ENCODE measurements around the gene FAM187B. TPM values are rescaled to one million over a fixed set of nuclear protein-coding genes. Genes with fewer than 3 reads are reported as not detected.

The FAM187B gene
- total and polyA plus RNA-seq, 4 donors = 0.20 to 0.28 TPM; not detected in 2

DNA sequence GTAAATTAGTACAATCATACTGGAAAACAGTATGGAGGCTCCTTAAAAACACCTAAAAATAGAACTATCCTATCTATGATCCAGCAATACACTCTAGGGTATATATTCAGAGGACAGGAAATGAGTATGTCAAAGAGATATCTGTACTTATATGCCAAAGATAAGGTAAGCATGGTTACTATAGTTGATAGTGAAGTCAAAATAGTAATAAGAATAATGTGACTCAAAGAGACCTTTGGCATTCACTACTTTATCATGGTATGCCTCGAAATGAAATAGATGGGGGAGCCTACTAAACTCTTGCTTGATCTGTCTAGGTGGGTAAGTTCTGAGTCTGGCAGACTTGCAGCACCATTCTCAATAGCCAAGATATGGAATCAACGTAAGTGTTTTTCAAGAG, 43.7 kb downstream of the FAM187B start:
- Histone ChIP-seq H3K36me3 (ENCODE audit: control insufficient read depth in 4 of 4, insufficient read depth in 4 of 4, low read length in 4 of 4) (no peaks in the 10 kb centered on the region), H3K4me3 (no peak overlapping the region), H3K4me1 (ENCODE audit: control insufficient read depth in 5 of 5, insufficient read depth in 5 of 5, low read length in 5 of 5) (no peaks in the 10 kb centered on the region), H3K9ac (ENCODE audit: insufficient read depth in 1 of 2, low read length in 2 of 2) (no peak overlapping the region), H3K27me3 (ENCODE audit: control insufficient read depth in 3 of 3, insufficient read depth in 3 of 3, low read length in 2 of 3) (no peaks in the 10 kb centered on the region), H3K27ac (ENCODE audit: low read depth in 1 of 2, low read length in 1 of 2) (no peak overlapping the region), H3K9me3 (ENCODE audit: control insufficient read depth in 4 of 4, insufficient read depth in 3 of 4, low read length in 3 of 4) (no peaks in the 10 kb centered on the region)
- ATAC-seq (ENCODE audit: insufficient read depth, low FRiP score) (no peak), DNase-seq (no peak)
- TF ChIP-seq, protein P1, sequence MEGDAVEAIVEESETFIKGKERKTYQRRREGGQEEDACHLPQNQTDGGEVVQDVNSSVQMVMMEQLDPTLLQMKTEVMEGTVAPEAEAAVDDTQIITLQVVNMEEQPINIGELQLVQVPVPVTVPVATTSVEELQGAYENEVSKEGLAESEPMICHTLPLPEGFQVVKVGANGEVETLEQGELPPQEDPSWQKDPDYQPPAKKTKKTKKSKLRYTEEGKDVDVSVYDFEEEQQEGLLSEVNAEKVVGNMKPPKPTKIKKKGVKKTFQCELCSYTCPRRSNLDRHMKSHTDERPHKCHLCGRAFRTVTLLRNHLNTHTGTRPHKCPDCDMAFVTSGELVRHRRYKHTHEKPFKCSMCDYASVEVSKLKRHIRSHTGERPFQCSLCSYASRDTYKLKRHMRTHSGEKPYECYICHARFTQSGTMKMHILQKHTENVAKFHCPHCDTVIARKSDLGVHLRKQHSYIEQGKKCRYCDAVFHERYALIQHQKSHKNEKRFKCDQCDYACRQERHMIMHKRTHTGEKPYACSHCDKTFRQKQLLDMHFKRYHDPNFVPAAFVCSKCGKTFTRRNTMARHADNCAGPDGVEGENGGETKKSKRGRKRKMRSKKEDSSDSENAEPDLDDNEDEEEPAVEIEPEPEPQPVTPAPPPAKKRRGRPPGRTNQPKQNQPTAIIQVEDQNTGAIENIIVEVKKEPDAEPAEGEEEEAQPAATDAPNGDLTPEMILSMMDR (IDR thresholded peaks at IDR 0.05; ENCODE audit: control extremely low read depth, extremely low read depth) = no peak
- WGBS, 2 donors = 71 to 86% methylated on average over 2 of the region's 2 CpGs

DNA sequence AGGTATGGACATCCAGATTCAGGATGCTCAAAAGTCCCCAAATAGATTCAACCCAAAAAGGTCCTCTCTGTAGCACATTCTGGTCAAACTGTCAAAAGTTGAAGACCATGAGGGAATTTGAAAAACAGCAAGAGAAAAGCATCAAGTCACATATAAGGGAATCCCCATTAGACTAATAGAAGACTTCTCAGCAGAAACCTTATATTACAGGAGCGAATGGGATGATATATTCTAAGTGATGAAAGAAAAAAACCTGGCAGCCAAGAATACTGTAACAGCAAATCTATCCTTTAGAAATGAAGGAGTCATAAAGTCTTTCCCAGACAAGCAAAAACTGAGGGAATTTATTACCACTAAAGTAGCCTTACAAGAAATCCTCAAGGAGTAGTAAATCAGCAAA, 44.3 kb downstream of the FAM187B start:
- H3K36me3 ChIP-seq (ENCODE audit: control insufficient read depth in 4 of 4, insufficient read depth in 4 of 4, low read length in 4 of 4) = no peaks in the 10 kb centered on the region
- TF ChIP-seq, protein P1 (IDR thresholded peaks at IDR 0.05; ENCODE audit: control extremely low read depth, extremely low read depth) = no peak
- H3K4me1 ChIP-seq (ENCODE audit: control insufficient read depth in 5 of 5, insufficient read depth in 5 of 5, low read length in 5 of 5) = no peaks in the 10 kb centered on the region
- DNase-seq (no peak), ATAC-seq (ENCODE audit: insufficient read depth, low FRiP score) (no peak)
- no peaks in the 10 kb centered on the region for H3K27me3 ChIP-seq (ENCODE audit: control insufficient read depth in 3 of 3, insufficient read depth in 3 of 3, low read length in 2 of 3)
- H3K4me3 ChIP-seq = no peak overlapping the region
- H3K9me3 ChIP-seq (ENCODE audit: control insufficient read depth in 4 of 4, insufficient read depth in 3 of 4, low read length in 3 of 4) = no peaks in the 10 kb centered on the region
- WGBS, 2 donors = 90 to 97% methylated on average over 1 of the region's 1 CpG
- no peak overlapping the region for H3K9ac ChIP-seq (ENCODE audit: insufficient read depth in 1 of 2, low read length in 2 of 2)
- H3K27ac ChIP-seq (ENCODE audit: low read depth in 1 of 2, low read length in 1 of 2) = no peak overlapping the region

DNA sequence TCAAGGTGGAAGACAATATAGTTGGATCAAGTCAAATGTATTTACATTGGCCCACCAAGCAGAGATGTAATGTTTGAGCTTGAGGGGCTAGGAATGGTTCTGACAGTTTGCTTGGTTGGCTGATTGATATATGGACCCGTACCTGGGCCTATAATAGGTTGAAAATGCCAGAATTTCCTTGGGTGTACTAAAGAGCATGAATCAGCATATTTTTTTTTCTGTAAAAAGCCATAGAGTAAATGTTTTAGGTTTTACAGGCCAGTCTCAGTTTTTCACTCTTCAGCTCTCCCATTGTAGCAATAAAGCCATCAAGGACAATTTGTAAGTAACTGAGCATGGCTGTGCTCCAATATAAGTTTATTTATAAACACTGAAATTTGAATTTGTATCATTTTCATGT, 47.2 kb downstream of the FAM187B start:
- Histone ChIP-seq H3K4me1 (ENCODE audit: control insufficient read depth in 5 of 5, insufficient read depth in 5 of 5, low read length in 5 of 5) (no peaks in the 10 kb centered on the region), H3K36me3 (ENCODE audit: control insufficient read depth in 4 of 4, insufficient read depth in 4 of 4, low read length in 4 of 4) (no peaks in the 10 kb centered on the region), H3K4me3 (no peak overlapping the region), H3K27ac (ENCODE audit: low read depth in 1 of 2, low read length in 1 of 2) (no peak overlapping the region), H3K9ac (ENCODE audit: insufficient read depth in 1 of 2, low read length in 2 of 2) (no peak overlapping the region), H3K27me3 (ENCODE audit: control insufficient read depth in 3 of 3, insufficient read depth in 3 of 3, low read length in 2 of 3) (no peaks in the 10 kb centered on the region), H3K9me3 (ENCODE audit: control insufficient read depth in 4 of 4, insufficient read depth in 3 of 4, low read length in 3 of 4) (no peaks in the 10 kb centered on the region)
- 72 to 88% methylated on average over 1 of the region's 1 CpG for WGBS, 2 donors
- ATAC-seq (ENCODE audit: insufficient read depth, low FRiP score) (no peak), DNase-seq (no peak)
- TF ChIP-seq, protein P1 (IDR thresholded peaks at IDR 0.05; ENCODE audit: control extremely low read depth, extremely low read depth) = no peak

DNA sequence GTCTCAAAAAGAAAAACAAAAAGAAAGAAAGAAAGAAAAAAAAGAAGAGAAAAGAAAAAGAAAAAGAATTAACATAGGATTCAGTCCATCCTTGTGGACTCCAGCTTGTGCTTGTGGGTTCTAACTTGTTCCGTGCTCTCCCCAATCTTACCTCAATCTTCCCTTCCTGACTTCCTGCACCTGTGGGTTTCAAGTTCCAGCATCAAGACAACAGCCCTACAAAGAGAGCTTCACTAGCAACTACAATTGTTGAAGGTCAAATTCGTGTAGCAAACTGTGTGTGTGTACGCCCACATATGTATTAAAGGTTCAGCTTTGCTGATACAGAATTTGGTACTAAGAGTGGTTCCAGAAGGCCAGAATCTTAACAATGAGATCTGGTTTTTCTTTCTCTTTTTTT, 48.7 kb downstream of the FAM187B start:
- ATAC-seq (ENCODE audit: insufficient read depth, low FRiP score) (no peak), DNase-seq (no peak)
- H3K27ac ChIP-seq (ENCODE audit: low read depth in 1 of 2, low read length in 1 of 2) = no peak overlapping the region
- no peaks in the 10 kb centered on the region for H3K27me3 ChIP-seq (ENCODE audit: control insufficient read depth in 3 of 3, insufficient read depth in 3 of 3, low read length in 2 of 3)
- TF ChIP-seq, protein P1 (IDR thresholded peaks at IDR 0.05; ENCODE audit: control extremely low read depth, extremely low read depth) = no peak
- H3K4me1 ChIP-seq (ENCODE audit: control insufficient read depth in 5 of 5, insufficient read depth in 5 of 5, low read length in 5 of 5) = peaks cover 0 to 2% (median 0%) of the 10 kb centered on the region in 5 donors
- no peaks in the 10 kb centered on the region for H3K9me3 ChIP-seq (ENCODE audit: control insufficient read depth in 4 of 4, insufficient read depth in 3 of 4, low read length in 3 of 4)
- H3K9ac ChIP-seq (ENCODE audit: insufficient read depth in 1 of 2, low read length in 2 of 2) = no peak overlapping the region
- 57 to 75% methylated on average over 3 of the region's 3 CpGs for WGBS, 2 donors
- no peak overlapping the region for H3K4me3 ChIP-seq
- H3K36me3 ChIP-seq (ENCODE audit: control insufficient read depth in 4 of 4, insufficient read depth in 4 of 4, low read length in 4 of 4) = no peaks in the 10 kb centered on the region

Data from lung (tissue), 12 donors.